Hematopoietic multipotent progenitor cell treated with erythropoietin and hydrocortisone succinate and interleukin-3 and kit ligand, for 4 days (in vitro differentiated cells): ENCODE measurements around the gene SCYGR2.

Experiments
- DNase-seq: peaks from one replicate; pipeline ENCODE4 v3.0.0-alpha.2; 2015

The SCYGR2 gene

GRCh38 chr2:227613272-227613660, 14.6 kb downstream of the SCYGR2 start:
- DNase-seq: no peak

GRCh38 chr2:227614246-227614645, 15.6 kb downstream of the SCYGR2 start:
- DNase-seq: no peak

GRCh38 chr2:227614740-227615139, 16.0 kb downstream of the SCYGR2 start, which contains the start of gene SCYGR3:
Gene SCYGR3, minus strand, starts transcription at chr2:227614840. Its CDS starts 0 bp downstream, at chr2:227614840.
- DNase-seq: no peak

GRCh38 chr2:227615181-227615580, 16.5 kb downstream of the SCYGR2 start:
- DNase-seq: no peak

- no peak for DNase-seq
Observed at GRCh38 chr2:227615906-227616305, 17.2 kb downstream of the SCYGR2 start.

GRCh38 chr2:227616631-227617030, 17.9 kb downstream of the SCYGR2 start:
- DNase-seq: no peak

- DNase-seq: no peak
Observed at GRCh38 chr2:227617316-227618230, 18.9 kb downstream of the SCYGR2 start, which contains the start of gene SCYGR4. Gene SCYGR4, plus strand, starts transcription at chr2:227617498. Its CDS starts 0 bp downstream, at chr2:227617498.

GRCh38 chr2:227623226-227623625, 24.5 kb downstream of the SCYGR2 start:
- DNase-seq: no peak

- DNase-seq: no peak
Observed at GRCh38 chr2:227625420-227625819, 26.7 kb downstream of the SCYGR2 start.

GRCh38 chr2:227626580-227627151, 28.0 kb downstream of the SCYGR2 start:
- no peak for DNase-seq

GRCh38 chr2:227627769-227628168, 29.1 kb downstream of the SCYGR2 start:
- DNase-seq: no peak

- no peak for DNase-seq
Observed at GRCh38 chr2:227629435-227629834, 30.7 kb downstream of the SCYGR2 start.

GRCh38 chr2:227630322-227630721, 31.6 kb downstream of the SCYGR2 start:
- no peak for DNase-seq

- DNase-seq: no peak
Observed at GRCh38 chr2:227632827-227633226, 34.1 kb downstream of the SCYGR2 start.

GRCh38 chr2:227634201-227634600, 35.5 kb downstream of the SCYGR2 start:
- no peak for DNase-seq

GRCh38 chr2:227642656-227643055, 44.0 kb downstream of the SCYGR2 start:
- DNase-seq: no peak

GRCh38 chr2:227643990-227644551, 45.4 kb downstream of the SCYGR2 start:
- DNase-seq: no peak
